IPS-NIHi11 (cell line): ENCODE data around the gene REV1.
"Not testable (repeated sequence)": the region's sequence is repeated elsewhere in the genome, so short reads cannot be mapped to it uniquely, and the experiment has no call there.

ENCODE experiments used
- DNase-seq: peaks from one replicate; pipeline ENCODE4 v3.0.0; 2012; ENCODE audit warnings: mixed read lengths, low spot score

REV1 gene

DNA sequence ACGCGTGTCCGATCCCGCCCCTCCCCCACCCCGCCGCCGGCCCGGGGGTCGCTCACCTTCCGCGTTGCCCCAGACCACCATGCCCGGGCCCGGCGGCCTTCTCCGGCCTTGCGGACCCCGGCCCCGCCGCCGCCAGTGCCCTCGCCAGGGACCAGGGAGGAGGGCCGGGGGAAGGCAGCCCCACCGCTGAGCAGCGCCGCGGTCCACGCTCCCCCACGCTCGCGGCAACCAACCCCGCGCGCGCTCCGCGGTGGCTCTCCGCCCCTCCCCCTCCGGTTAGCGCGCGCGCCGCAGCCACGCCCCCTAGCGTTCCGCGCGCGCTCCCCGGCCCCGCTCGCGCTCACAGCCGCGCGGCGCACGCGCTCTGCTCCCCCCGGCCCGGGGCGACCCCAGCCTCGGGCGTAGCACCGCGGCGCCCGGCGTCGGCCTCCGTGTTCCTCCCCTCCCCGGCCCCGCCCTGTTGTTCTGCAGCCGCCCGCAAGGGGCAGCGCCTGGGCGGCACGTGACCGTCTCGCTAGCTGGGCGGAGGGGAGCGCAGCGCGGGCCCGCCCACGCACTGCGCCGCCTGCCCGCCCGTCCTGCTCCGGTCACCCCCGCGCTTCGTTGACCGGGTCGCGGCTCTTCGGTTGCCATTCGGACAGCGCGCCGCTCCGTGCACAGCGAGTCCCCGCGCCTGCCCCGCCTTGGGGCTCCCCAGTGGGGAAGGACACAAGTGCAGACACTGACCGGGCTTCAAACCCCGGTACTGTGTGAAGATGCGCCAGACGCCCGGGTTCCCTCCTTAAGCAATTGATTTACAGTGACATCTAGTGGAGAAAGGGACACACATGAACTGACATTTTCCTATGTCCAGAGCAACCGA, at the start of gene REV1:
Gene REV1, minus strand, starts transcription at position 257 of the 862 bp plus-strand sequence. CDS start 25,042 bp downstream, outside the sequence.
- DNase-seq = peak; percentile 97

DNA sequence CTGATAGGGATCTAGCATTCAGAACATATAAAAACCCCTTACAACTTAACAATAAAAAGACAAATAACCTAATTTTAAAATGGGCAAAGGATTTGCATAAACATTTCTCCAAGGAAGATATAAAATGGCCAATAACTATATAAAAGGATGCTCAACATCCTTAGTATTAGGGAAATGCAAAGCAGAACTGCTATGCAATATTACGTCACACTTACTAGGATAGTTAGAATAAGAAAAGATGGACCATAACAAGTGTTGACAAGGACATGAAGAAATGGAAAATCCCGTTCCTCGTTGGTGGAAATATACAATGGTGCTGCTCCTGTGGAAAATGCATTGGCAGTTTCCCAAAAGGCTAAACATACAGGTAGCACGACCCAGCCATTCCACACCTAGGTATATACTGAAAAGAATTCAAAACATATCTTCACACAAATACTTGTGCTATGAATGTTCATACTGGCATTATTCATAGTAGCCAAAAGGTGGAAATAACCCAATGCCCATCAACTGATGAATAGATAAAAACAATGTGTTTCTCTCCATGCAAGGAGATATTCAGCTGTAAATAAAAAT, 48.2 kb upstream of the REV1 start:
- no peak for DNase-seq

DNA sequence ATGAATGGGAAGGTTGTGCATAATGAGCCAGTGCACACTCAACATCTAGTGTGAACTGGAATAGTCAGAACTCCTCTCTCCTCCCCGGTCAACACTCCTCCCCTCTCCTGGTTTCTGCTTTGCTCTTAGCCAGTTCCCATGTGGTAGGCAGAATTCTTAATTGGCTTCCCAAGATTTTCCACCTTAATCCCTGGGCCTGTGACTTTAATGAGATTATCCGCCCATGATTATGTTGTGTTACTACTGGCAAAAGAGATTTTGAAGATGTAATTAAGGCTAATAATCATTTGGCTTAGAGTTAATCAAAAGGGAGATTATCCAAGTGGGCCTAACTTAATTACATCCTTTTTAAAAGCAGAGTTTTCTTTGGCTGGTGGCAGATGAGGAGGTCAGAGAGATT, 34.2 kb upstream of the REV1 start:
- DNase-seq = no peak

DNA sequence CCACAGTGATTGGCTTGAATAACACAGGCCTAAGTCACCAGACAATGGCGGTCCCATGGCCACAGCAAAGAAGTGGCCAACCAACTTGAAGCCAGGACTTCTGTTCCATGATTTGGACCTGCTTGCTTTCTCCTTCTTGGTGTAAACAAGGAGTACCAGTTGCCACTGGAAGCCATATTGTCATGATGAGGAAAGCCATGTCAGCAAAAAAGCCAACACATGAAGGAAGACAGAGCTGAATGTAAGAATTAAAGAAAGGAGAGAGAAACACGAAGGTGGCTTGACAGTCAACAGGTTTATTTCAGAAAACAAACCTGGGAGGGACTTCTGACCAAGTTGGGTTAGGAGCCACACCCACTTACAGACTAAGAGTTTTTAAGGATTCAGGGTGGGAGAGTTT, 32.3 kb upstream of the REV1 start:
- no peak for DNase-seq

DNA sequence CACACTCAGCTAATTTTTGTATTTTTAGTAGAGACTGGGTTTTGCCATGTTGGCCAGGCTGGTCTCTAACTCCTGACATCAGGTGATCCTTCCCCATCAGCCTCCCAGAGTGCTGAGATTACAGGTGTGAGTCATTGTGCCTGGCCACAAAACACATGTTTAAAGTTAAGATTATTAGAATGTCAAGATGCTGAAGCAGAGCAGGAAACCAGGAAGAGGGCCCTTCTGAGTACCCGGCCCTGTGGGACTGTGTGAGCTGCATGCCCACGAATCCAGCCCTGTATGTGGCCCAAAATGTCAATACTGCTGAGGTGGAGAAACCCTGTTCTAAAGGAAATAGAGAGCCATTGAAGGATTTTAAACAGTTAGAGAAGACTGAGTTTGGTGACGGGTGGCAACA, 31.0 kb upstream of the REV1 start:
- no peak for DNase-seq

DNA sequence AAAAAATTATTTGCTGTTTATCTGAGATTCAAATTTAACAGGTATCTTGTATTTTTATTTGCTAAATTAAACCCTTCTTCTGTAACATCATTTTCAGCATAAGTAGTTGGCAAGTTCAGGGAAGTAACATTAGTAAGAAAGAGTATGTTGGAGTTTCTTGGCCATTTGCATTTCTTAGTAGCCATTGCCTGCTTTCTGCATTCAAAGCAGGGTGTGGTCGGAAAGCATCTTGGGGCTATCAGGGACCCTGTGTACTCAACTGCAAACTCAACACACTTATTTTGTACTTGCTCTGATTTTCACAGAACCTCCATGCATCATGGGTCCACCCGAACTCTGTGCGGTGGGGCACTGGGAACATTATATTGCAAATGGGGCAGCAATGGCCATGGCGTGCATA, 30.4 kb upstream of the REV1 start:
- no peak for DNase-seq

DNA sequence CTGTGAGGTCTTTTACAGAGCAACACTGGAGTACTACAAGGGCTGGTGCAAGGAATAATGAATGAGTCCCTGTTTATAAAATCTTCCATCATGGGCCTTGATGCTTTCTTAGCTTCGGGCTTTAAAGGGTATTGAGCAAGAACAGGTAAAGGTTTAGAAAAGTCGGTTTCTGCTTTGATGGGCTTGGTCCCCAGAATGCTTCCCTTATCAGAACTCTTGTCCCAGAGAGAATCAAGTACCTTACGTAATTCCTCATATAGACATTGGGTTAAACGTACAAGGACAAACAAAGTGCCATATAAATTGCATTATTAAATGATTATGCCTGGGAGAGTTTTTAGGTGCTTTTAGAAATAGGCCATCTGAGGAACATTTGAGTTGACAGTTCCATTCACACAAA, 24.5 kb upstream of the REV1 start:
- no peak for DNase-seq

DNA sequence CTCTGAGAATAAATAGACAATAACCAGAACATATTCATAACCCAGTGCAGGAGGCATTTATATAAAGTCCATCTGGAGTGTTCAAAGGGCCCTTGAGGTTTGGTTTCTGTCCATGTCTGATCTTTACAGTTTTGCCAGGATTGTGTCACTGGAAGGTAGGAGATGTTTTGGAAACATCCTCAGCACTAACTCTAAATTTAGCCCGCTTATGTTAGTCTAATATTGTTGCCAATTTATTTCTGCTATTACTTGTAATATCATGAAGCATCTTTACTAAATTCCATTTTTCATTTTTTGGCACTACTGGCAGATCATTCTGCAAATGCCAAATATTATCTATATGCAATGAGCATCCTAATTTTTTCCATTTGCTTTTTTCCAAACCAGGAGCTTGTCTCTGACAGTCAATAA, 22.4 kb upstream of the REV1 start:
- no peak for DNase-seq

DNA sequence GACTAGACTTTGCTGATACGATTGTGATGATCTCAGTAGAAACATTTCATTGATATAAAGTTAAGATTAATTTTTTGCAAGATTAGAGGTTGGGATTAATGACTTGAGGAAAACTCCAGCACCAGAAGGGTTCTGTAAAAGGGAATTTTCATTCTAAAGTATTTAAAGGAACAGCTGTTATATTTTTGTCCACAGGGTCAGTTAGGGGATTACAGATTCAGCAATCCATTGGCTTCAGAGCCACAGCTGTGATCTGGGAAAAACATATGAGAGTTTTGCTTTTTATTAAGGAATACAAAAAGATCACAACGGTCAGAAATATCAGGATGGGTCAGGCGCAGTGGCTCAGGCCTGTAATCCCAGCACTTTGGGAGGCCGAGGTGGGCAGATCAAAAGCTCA, 19.6 kb upstream of the REV1 start:
- no peak for DNase-seq

DNA sequence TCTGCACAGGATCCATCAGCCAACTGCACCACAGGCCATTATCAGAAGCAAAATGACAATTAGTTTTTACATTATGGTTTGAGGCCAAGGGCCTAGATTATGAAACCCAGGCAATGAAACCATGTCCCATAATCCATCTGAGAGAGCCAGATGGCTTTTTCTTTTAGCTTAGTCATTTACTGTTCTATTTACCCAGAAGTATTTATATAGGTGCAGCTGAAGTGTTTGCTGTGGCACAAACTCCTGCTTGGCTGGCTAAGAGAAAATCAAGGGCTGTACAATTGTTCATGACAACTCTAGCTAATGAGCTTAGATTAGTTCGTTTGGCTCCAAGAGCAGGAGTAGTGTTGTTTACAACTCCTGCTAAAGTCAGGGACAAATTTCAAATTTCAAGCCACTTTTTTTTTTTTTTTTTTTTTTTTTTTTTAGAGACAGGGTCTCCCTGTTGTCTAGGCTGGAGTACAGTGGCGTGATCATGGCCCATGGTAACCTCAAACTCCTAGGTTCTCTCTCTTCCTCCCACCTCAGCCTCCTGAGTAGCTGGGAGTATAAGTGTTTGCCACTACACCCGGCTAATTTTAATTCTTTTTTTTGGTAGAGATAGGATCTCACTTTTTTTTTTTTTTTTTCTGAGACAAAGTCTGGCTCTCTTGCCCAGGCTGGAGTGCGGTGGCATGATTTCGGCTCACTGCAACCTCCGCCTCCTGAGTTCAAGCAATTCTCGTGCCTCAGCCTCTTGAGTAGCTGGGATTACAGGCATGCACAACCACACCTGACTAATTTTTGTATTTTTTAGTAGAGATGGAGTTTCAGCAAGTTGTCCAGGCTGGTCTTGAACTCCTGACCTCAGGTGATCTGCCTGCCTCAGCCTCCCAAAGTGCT, 18.4 kb upstream of the REV1 start:
- DNase-seq = no peak

DNA sequence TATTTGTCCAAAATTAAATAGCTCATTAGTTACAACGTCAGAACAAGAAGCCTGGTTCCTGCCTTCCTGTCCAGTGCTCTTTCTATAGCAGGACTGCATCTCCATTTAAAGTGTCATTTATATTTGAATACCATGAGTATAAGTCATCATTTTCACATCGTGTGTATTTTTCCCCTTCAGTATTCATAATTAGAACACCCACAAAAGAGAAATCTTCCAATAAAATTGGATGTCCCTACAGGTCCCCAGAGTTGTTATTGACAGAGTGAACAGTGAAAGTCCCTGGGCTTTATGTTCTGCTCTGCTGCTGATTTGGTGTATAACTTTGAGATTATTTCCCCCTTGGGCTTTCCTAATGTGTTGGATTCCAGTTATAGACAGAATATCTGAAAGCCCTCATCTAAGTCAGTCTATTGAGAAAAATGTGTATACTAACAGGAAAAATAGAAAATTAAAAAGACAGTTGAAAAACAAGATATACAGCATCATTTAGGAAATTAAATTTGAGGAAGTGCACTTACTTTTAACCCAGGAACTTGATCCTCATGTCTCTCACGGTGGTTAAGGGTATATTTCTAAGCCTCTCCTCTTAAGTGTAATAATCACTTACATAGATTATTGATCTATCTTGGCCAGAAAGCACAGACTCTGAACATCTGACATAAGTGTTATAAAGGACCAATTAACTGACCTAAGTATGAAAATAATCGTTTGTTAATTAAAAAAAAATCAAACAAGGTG, 15.2 kb upstream of the REV1 start:
- DNase-seq = no peak

DNA sequence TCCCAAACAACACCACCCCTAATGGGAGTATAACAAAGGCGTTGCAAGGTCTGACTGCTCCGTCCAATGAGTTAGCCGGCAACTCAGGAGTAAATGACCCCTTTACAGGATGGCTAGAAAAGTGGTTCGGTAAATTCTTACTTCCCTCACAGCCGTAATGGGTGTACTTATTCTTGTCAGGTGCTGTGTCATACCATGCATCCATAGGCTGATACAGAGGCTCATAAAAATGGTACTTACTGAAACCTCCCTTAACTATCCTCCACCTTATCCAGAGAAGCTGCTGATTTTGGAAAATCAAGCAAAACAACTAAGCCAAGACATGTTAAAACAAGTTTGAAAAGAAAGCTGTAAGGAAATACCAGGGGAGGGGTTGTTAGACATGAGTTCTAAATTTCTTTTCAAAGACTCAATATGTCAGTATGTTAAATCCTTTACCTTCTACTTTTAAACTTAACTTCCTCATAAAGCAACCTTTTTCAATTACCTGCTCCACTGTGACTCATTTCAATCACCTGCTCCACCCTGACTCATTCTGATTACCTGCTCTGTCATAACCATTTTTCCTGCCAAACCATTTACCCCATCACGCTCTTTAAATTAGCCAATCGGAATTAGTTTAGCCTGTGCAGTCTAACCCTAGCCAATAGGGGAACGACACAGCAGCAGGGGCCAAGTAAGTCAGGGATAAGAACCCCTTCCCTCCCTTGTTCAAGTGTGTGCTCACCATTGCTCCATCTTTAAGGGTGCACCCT, 14.0 kb upstream of the REV1 start:
- not testable (repeated sequence) for DNase-seq

DNA sequence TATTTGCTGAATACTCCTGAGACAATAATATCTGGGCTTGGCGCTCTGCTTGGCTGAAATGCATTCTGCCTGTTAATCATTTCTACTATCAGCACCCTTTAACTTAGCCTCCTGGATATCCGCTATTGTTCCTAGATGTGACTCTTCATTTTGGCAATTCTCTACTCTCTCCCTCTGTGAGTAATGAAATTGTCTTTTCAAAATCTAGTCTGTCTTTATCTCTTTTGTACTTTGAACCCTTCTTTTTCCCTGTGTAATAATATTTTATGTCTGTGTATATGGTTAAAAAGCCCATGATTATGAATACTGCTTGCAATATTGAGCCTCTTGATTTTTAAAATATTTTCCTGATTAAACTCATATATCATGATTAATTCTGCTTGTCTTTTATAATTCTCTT, 6.2 kb upstream of the REV1 start:
- DNase-seq = no peak

DNA sequence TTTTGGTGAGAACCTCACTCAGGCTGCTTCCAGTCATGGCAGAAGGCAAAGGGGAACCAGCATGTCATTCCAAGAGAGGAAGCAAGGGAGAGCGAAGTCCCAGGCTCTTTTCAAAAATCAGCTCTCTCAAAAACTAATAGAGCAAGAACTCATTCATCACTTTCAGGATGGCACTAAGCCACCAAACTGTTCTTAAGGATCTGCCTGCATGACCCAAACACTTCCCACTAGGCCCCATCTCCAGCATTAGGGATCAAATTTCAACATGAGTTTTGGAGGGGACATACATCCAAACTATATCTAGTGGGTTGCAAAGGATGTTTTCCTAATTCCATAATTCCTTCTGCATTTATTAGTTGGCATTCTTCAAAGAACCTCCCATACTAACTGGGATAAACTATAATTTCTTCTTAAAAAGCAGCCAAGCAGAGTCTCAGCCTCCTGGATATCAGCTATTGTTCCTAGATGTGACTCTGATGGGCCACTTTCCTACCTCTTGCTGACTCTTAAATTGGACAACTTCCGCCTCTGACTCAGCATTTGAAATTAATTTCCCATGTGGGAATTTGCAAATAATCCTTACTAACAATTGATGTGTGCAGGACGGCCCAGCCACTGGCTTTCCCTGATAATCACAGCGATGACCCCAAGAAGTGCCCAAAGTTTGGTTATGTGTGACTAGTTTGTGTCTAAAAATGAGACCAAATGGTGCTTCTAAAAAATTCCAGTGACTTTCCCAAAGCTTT, 5.5 kb upstream of the REV1 start:
- no peak for DNase-seq

DNA sequence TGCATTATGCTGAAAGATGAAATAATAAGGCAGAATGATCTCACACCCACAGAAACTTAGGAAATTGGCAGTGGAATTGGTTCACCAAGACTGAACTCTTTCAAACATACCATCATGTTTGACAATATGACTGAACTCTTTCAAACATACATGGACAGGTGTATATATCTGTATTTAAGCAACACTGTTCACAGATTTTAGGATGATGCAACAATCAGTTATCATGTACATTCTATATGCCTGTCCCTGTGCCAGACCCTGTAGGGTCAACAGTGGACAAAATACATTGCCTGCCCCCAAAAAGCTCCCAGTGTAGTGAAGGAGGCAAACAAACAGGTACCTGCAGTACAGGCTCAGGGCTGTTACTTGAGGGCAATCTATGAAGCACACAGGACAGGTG, 2.9 kb upstream of the REV1 start:
- DNase-seq = no peak

DNA sequence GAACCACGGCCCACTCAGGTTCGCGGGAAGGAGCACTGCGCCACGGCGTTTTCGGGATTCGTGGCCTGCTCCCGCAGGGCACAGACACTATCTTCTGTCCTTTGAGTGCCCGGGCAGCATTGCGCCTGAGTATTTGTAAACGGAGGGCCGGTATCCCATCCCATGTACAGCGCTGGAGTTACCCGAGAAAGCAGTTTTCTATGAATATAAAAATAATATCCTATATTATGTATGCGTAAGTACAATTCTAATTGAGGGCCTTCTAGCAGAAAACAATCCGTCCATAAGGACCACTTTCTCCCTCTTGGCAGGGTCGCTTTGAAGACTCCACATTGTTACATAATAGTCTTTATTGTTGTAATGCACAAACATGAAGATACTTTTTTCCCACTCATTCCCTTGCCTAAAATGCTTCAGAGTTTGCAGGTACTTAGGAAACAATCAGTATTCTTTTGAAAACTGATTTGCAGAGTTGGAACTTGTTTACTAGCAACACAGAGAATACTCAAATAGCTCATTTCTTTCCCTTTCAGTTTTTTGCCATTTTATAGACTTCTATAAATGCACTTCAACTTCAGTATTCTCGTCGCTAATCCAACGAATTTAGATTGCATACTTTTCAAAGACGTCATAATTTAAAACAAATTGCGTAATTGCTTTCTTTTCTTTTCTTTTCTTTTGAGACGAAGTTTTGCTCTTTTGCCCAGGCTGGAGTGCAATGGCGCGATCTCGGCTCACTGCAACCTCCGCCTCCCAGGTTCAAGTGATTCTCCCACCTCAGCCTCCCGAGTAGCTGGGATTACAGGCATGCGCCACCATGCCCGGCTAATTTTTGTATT, 1.0 kb upstream of the REV1 start:
- no peak for DNase-seq

DNA sequence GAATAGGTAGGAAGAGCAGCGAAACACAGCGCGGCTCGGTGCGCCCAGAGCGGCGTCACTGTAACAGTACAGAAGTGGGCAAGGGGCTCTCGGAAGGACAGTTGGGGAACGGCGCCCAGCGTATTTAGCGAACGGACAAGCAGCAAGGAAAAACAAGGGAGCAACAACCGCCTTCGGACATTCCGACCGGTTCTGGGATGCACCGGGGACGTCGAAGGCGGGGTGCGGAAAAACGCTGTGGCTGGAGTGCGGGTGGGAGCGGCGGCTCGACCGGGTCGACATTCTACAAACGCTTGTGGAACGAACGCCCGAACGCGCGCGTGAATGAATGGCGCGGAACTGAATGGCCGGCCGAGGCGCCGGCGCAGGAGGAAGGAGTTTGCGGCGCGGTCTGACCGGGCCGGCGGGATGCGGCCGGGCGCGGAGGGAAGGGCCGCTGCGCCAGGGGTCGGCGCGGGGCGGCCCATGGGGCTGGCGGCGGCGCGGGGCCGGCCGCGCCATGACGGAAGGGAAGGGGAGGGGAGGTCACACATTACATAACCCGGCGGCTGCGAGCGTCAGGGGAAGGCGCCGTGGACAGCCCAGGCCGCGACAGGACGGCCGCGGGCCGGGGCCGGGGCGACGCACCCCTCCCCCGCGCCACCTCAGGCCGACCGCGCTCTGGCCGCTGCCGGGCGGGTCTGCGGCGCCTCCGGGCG, 605 bp downstream of the REV1 start:
- no peak for DNase-seq

DNA sequence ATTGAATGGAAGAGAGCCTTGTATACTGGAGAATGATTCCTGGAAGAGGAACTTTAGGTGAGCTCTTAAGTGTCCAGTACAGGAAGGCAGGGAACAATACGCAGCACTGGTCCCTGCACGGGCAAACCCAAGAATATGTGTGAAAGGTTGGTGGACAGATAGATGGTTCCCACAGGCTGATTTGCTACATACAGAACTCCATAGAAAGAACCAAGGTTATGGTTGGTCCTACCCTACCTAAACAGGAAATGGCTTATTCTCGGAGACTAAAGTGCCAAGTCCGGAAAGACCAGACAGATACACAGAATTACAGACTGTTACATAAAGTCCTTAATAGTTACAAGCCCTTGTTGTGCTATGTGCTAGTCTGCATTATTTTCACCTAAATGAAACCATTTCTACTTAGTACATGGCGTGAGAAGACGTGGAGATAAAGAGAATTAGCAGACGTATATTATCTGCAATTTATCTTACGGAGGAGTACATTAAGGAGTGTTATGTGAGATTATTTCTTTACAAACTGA, 1.2 kb downstream of the REV1 start:
- DNase-seq = peak; percentile 5

DNA sequence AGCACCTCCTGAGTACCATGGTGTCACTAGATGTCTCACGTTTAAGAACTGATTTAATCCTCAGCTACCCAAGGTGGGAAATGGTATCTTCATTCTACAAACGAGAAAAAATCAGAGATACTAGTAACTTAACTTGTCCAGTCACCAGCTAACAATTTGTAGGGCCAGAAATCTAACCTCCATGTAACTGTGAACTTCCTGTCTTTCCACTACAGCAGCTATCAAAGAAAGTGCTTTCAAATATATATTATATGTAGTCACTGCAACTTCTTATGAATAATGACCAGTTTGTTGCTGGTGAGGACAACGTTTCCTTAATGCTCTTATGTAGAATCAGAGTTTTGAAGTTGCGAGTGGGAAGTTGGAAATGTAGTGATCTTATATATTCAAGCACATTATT, 1.9 kb downstream of the REV1 start:
- no peak for DNase-seq
